GM23248 (cell line): Measurements from ENCODE around the gene DENND1A.

Source experiments
- EZH2 ChIP-seq: fragments of 200-600 bp; sonication (generic); IDR thresholded peaks from 2 replicates; pipeline ENCODE4 v1.6.1; 2018; ENCODE audit warnings: antibody characterized with exemption, mild to moderate bottlenecking; ENCODE audit not compliant: insufficient read depth, poor library complexity, severe bottlenecking
- EZH2phosphoT487 ChIP-seq: fragments of 200-600 bp; sonication (generic); IDR thresholded peaks from 2 replicates; pipeline ENCODE4 v1.6.1; 2018; ENCODE audit warnings: antibody characterized with exemption, moderate library complexity, mild to moderate bottlenecking, low read depth; ENCODE audit not compliant: insufficient read depth

DNA sequence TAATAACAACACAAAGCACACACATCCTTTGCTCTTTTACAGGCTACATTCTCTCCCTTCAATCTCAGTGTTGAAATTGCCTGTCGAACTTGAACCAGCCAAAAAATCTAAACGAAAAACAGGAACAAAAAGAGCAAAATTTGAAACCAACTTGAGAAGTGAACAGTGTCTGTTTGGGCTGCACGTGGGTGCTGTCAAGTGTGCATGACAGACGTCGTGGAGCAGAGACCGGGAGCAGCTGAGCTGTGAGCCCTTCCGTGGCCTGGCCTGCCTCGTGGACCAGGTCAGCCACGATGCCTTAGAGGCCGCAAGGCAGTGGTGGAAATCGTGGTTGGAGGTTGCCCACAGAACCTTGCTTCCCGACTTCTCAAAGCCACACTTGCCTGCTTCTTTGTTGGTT lies 34.8 kb upstream of the DENND1A start:
- TF ChIP-seq EZH2 (no peak), EZH2phosphoT487 (no peak)
